Activated CD4-positive, alpha-beta T cell treated with anti-CD3 and anti-CD28 coated beads, Interleukin-10, Interleukin-2, amounts not matched to agents 100 ng/mL and 50 ng/mL, durations not matched to agents 16 hours and 8 hours (primary cell): ENCODE measurements around the gene NPR3.

Experiments
- DNase-seq: peaks from one replicate; pipeline ENCODE4 v3.0.0-alpha.2; 2020

Gene NPR3

DNA sequence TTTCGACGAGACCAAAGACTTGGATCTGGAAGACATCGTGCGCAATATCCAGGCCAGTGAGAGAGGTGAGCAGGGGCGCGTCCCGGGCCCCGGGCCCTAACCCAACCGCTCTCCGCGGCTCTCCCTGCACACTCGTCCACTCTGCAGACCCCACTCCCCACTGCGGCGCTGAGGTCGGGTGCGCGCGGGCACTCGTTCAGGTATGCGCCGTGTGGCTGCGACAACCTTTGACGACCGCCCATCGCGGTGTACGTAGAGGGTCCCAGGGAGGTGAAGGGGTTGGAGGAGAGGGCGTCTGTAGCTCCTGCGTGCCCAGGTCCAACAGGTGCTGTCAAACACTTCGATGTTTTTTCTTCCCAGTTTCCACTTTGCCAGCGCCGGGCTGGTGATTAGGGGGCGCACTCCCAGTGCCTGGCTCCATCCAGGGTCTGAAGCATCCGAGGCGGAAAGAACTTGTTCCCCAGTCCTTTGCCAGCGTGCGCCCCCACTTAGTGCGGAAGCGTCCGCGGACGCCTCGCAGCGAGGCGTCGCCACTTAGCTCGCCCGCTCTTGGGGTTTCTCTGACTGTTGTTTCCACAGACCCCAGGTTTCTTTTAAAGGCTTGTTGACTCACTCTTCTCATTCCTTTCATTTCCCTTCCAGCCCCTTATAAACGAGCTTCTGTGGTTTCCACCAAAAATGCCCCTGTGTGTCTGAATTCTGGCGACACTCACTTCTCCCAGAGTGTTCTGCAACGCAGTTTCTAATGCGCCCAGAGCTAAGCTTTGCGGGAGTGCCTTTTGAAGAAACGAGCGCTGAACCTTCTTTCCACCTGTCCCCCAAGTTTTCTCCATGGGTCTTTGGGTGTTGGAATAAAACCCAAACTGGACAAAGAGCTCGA, 1.6 kb downstream of the NPR3 start:
- no peak for DNase-seq

DNA sequence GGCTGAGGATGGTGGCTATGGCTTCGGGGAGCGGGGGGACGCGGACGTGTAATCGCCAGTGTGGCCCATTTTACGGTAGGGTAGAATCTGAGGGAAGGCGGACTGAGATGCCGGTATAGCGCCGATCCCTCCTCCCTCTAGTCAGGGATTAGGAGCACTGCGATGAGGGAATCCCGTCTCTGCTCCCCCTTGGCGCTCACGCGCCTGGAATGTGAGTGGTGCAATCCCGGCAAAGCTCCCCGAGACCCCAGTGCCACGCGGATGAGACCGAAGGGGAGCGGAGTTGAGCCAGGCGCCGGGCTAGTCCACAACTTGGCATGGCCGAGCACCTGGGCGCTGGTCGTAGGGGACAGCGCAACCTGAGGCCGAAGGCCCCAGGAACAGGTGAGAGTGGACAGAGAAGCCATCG, 2.2 kb downstream of the NPR3 start:
- no peak for DNase-seq

DNA sequence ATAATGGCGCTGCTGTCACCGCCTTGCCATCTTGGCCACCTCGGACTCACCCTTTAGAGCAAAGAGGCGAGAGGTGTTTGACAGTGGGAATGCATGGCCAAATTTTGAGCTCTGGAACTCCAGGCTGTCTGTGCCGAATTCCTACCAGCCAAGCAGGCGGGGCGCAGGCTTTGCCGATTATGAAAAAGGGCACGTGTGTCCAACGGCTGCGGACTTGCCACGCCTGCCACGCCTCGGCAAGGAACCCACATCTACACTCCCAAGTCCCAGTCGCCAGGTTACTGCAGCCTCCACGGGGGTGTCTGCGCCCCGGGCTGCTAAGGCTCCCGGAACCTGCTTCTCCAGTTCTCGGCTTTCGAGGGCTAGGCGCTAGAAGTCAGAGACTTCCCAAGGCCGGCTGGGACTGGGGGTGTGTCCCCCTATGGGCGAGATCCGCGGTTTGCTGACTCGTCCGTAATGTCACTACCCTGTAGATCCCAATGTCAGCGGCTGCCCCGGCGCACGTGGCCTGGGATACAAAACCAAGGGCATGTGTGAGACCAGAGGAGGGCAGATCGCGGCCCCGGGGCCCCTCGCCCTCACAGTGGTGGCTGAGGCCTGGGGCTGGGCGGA, 2.8 kb downstream of the NPR3 start:
- no peak for DNase-seq

DNA sequence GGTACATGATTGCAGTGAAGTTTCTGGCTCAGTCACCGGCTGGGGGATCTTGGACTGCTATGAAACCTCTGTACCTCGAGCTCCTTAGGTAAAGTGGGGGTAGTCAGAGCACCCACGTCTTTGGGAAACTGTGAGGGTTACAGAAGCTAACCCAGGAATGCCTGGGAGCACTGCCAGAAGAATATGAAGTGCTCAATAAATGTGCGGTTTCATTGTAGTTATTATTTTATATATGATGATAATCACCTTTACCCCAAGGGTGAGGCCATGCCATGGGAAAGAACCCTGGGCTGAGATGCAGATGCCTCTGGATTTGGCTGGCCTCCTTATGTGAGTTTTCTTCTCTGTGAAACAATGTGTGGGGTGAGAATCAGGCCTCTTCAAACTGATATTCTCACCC, 3.7 kb downstream of the NPR3 start:
- DNase-seq = no peak

DNA sequence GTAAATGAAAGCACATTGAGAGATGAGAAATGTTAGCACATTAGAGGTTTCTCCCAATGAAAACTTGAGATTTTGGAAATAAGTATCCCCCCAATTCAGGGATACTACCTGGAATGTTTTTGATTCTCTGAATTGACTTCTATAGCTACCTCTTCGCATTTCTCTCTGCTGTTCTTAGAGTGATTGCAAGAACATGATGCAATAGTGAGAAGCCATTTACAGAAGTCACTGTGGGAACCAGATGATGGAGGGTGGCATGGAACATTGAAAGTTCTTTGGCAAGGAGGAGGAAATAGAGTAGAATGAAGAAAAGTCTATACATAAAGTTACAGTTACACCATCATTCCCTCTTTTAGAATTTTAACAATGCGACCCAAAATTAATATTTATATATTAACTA, 9.2 kb downstream of the NPR3 start:
- no peak for DNase-seq

DNA sequence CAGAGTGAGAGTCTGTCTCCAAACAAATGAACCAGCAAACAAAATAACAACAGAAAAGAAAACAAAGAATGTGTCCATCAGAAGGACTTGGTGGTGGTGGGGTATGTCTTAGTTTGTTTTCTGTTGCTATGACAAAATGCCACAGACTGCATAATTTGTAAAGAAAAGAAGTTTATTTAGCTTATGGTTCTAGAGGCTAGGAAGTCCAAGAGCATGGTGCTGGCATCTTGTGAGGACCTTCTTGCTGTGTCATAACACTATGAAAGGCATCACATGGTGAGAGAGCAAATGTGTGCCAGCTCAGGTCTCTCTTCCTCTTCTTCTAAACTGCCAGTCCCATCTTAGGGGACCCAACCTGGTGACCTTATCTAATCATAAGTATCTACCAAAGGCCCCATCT, 10.5 kb downstream of the NPR3 start:
- no peak for DNase-seq

DNA sequence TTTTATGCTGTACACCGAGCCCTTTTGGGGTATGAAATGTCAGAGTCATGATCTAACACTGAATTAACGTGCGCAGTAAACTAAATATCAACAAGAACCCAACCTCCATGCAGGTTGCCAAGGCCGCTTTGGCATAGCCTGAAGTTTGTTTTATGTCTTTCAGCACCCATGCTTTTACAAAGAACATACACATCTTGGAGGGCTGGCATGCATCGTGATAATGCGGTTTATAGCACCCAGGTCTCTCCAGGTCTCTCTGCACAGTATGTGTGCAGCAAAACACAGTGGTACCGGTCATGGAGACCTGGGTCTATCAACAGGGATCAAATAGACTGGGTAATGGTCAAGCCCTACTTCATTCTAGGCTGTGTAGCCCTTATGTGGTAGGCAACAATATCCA, 11.8 kb downstream of the NPR3 start:
- no peak for DNase-seq

DNA sequence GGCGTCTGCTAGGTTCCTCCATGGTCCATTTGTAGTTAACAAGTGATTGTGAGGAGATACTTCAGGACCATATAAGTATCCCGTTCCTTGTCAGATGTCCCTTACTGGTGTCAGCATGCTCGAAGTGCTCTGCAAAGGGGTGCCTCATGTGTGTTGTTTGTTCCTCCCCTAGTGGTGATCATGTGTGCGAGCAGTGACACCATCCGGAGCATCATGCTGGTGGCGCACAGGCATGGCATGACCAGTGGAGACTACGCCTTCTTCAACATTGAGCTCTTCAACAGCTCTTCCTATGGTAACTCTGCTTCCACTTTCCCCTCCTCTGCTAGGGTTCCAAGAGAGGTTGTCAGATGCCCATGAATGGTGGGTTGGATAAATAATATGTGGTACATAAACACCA, 13.4 kb downstream of the NPR3 start:
- no peak for DNase-seq

DNA sequence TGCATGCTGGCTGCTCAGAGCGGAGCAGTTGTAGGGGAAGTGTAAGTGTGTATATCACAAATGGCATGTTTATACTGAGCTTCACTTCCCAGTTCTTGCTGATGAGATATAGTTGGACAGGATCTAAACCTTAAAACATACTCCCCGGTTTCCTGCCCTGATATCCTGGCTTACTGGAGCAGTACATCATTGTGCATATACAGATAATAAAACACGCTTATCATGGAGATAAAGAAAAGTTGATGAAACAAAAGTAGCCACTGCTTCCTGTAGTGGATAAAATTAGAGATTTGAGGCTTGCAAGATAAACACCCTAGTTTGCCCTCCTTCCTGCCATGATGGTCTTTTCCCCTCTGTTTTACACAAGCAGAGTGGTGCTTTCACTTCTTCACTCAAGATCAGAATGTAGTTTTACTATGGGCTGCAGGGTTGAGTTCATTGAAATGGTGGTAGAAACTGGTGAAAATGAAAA, 15.0 kb downstream of the NPR3 start:
- DNase-seq = no peak

DNA sequence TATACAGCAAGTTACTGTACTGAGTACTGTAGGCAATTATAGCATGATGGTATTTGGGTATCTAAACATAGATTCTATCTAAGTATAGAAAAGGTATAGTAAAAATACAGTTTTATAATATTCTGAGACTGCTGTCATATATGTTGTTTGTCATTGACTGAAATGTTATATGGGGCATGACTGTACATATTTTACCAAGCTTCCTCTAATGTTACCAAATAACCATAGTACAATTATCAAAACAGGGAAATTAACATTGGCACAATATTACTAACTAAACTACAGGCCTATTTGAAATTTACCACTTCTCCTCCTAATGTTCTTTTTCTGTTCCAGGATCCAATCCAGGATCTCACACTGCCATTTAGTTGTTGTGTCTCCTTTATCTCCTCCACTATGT, 18.5 kb downstream of the NPR3 start:
- no peak for DNase-seq

DNA sequence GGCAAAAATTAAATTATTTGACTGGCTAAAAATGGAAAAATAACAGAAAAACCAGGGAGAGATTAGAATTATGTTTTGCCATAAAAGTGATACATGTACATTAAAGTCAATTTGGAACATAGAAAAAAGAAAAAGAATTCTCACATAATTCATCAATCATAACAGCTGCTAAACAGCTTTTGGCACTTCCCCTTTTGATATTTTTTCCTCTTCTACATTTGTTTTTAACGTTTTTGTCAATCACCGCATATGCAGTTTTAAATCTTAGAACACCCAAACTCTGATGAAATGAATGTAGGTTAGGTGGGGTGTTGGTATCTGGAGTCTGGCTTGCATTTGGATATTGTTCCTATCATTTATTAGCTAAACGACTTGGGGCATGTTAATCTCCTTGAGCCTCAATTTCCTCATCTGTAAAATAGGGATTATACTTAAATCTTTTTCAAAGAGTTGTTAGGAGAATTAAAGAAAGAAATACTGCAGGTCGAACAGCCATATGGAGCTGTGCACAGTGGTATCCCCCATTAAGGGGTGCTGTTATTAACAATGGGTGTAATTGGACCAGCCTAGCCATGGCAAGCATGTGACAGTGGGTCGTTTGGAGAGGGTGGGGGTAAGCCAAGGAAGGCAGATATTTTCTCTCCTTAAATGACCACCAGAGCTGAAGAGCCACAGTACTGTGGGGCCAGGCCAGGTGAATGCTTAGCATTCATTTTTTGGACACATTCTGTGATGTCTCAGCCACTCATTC, 22.6 kb downstream of the NPR3 start:
- DNase-seq = no peak

DNA sequence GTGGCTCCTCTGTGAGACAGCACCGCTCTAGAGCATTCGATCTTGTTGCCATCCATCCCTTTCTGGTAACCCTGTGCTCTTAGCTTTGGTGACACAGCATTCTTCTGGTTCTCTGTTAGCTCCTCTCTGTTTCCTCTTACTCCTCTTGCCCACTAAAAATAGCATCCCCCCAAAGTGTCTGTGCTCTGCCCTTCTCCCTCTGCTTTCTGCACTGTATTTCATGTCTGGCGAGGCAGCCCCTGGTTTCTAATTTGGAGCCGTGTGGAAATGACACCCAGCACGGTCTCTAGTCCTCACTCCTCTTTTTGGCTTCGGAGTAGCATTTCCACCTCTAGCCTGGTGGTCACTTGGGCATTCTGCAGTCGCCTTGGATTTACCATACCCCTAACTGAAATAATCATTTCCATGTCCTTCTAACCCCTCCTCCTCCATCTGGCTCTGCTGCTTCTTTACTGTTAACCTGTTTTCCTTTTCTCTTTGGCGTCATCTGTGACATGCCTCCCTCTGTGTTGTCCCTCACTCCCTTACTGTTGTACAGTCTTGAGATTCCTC, 23.8 kb downstream of the NPR3 start:
- no peak for DNase-seq

DNA sequence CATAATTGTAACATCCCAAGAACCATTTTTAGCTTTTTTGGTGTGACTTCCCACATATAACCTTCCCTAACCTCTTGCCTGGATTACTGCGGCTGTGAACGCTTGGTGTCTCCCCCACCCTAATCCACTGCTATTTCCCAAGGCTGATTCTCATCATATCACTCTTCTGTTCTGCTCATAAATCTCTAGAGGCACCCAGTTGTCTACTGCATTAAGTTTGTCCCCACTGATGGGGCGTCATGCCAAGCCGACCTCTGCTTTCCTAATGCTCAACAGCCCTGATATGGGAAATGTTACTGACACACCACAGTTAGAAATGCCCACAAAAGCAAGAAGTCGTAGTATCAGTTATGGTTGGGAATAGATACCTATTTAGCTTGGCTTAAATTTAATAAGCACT, 24.4 kb downstream of the NPR3 start:
- DNase-seq = no peak

DNA sequence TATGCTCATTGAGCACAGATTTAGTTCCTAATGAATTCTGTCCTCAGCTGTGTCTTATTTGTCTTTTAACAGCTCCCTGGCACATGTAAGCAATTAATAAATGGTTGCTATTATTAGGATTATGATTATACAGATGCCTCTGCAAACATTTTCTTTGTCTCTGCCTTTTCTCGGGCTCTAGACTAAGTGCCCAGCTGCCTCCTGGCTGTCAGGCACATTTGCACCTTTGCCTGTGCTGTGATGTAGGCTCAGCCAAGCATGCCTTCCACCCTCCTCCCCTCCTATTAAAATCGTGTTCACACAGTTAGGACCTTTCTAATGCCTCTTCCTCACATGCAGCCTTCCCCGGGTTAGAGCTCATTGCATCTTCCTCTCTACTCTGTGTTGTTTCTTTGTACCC, 25.7 kb downstream of the NPR3 start:
- no peak for DNase-seq

DNA sequence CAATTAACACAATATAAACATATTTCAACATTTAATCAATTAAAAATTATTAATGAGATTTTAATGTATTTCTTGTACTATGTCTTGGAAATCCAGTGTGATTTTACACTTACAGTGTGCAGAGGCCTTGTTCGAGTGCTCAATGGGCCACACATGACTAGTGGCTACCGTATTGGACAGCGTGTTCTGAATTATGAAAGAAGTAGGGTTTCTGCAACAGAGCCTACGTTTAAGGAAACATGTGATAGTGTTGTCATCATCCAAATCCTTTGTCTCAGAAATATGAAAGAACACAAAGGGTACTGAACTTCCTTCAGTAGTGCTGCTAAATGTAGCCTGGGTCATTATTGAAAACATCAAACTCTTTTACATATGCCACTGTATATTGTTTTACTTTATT, 29.5 kb downstream of the NPR3 start:
- DNase-seq = no peak

DNA sequence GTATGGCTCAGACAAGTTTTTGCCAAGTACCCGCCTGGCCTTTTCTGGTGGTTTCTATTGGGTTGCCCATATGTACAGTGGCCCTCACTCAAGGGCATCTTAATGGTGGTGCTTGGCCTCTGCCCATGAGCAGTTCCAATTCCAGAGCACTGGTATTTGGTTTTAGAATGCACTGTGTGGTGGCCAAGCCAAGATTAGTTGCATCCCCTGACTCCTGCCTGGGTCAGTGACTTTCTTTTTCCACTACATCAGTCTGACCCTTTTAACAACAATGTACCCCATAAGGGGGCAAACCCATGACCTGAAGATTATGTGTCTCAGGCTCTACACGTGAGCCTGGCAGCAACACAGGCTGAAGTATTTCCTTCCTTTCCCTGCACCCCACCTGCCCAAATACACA, 34.2 kb downstream of the NPR3 start:
- DNase-seq = no peak

DNA sequence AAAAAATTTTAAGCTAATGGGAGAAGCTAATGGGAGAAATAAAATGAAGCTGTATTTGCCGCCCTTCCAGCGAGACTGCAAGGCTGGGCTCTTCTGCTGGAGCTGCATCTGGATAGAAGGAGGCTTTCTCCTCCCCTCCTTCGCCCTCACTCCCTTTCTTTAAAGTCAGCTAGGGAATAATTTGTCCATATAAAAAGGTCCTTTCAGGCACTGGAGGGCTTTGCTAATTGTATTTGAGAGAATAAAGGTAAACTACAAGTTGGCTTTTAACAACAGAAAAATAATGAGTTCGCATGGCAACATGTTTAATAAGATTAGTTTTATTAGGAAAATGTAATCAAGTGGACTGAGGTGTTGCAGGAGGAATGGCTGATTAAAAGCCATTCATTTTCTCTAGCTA, 41.3 kb downstream of the NPR3 start:
- DNase-seq = no peak

DNA sequence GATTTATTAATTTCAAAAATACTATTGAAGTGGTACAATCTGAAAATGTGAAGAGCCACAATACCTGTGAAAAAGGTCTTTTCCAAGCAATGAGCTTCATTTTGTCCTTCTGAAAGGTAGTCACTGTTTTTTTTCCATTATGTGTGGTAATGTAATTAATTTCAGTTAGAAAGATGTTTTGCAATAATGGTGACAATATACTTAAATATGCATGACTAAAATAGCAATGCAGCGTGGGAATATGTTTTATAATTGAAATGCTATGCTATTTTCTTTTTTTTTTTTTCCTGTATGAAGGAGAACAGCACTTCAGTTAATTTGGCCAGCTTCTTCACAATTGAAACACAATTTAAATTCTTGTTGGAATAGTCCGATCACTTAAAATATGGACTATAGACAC, 41.9 kb downstream of the NPR3 start:
- no peak for DNase-seq

DNA sequence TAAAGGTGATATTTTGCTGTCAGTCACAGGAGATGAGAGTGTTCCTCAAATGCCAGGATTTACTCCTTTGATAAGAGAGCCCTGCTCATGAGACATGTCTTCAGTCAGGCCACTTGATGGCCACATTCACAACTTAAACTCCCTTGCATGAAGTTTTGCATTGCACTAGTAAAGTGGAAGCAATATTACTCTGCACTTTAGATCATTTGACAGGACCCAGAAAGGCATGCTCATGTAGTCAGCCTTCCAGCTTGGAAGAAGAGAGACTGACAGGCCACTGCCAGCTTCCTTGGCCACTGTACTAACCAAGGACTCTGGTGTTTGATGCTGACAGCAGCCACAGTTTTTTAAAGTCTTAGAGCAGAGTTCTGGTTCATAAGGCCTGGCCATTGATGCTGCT, 42.6 kb downstream of the NPR3 start:
- DNase-seq = no peak

DNA sequence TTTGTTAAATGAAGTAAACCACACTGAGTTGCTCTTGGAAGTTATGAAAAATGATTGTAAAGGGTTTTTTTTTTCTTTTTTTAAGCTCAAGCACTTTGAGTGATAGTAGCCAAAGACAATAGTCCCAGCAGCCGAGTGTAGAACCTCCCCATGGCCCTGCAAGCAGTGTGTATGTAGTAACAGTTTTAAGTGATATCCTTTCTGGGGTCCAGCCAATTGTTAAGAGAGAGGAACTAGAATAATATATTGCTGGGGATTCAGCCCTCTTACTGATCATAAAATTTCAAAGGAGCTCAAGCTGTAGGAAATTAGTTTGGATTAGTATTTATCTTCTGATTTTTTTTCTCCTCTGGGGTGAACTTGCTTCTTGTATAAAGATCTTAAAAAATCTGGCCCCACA, 43.2 kb downstream of the NPR3 start:
- DNase-seq = no peak

DNA sequence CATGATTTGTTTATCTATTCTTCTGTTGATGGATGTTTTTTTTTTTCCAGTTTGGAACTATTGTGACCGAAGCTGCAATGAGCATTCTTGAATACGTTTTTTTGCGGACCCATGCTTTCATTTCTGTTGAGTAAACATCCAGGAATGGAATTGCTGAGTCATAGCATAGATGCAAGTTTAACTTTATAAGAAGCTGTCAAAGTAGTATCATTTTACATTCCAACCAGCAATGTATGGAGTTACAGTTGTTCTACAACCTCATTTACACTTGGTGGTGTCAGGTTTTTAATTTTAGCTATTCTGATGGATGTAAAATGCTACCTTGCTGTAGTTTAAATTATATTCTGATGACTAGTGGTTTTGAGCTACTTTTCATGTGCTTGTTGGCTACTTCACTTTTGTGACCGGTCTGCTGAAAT, 49.0 kb downstream of the NPR3 start:
- no peak for DNase-seq

DNA sequence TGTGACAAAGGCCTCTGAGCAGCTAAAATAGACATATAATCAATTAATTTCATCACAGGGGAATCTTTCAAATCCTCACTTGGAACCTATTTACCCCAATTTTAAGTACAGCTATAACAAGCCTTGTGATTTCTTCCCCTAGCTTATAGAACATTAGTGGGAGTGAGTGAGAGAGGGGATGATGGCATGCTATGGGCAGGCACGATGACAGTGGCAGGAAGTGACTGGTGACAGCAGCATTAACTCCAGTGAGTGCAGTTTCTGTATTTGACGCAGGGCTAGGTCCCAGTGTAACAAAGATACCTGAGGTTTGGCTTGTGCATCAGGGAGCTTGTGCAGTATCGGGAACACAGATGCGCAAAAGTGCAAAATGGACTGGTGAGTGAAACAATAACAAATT, 54.1 kb downstream of the NPR3 start:
- no peak for DNase-seq

DNA sequence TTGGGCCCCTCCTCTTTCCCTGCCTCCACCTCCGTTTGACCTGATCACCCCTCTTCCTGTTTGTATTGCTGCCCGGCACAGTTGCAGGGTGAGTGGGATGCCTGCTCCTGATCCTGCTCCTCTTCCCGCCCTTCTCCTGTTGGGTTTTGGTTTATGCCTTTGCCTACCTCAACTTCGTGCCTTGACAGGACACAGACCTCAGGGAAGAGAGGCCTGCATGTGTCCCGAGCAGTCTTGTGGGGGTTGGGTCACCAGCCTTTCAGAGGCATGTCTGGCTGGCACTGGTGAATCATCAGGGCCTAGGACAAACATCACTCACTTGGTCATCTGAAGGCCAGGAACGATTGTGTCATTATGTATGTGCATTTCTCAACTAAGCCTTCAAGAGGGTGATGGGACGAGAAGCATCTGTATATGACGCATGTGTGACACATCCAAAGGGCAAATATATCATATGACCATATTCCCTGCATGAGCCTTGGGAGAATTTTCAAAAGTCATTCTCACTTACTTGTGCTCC, 56.9 kb downstream of the NPR3 start:
- no peak for DNase-seq
